ENCODE results near the gene HEATR5B. TPM values are rescaled to one million over a fixed set of nuclear protein-coding genes. Genes with fewer than 3 reads are reported as not detected.

Gene HEATR5B
- total RNA-seq, 1 donor from 2014 or later, result 10.6 TPM

Other genes starting within 250 kb of the HEATR5B start
- 4.3 TPM for gene STRN, start 117.8 kb downstream of the HEATR5B start, total RNA-seq
- 0.21 TPM for gene GPATCH11, start 146 bp upstream of the HEATR5B start, total RNA-seq
- 10.6 TPM for gene EIF2AK2, start 72.6 kb upstream of the HEATR5B start, total RNA-seq
- not detected for gene SULT6B1, start 104.3 kb upstream of the HEATR5B start, total RNA-seq
- gene CEBPZOS, start 112.1 kb upstream of the HEATR5B start, total RNA-seq, result 2.9 TPM
- gene CEBPZ, start 147.2 kb upstream of the HEATR5B start, total RNA-seq, result 20.2 TPM
- 3.8 TPM for gene NDUFAF7, start 147.3 kb upstream of the HEATR5B start, total RNA-seq
- 14.0 TPM for gene PRKD3, start 240.5 kb upstream of the HEATR5B start, total RNA-seq

Measured in ascending aorta (tissue), 1 donor.